Measurements from ENCODE around the gene TMEM237. TPM values are rescaled to one million over a fixed set of nuclear protein-coding genes. Genes with fewer than 3 reads are reported as not detected.

TMEM237 gene
- polyA plus RNA-seq, 1 donor, result 70.4 TPM

DNA sequence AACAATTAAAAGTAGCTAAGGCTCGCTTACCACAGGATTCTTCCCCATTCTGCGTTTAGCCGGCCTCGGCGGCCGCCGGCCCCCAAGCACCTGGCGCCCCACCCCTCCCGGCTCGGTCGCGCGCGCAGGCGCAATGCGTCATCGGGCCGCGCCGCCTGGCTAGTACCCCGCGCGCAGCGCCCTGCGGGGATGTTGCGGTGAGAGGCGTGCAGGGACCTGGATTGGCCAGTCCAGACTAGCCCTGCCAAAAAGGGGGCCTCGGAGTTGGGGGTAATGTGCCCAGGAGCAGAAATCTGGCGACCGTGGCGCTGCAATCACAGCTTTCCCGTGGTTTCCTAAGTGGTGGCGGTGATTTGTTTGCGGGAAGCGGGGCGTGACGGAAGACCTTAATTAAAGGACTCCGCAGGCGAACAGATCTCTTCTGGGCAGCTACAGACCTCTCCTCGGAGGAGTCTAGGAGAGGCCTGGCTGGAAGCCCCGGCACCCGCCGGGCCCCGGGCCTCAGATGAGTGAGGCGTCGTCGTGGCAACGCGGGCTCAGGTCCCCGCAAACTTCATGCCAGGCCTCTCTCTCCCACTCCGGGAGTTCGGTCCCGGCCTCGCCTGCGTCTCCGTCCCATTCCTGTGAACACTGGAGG lies 606 bp downstream of the TMEM237 start:
- DNase-seq, result peak; percentile 85

DNA sequence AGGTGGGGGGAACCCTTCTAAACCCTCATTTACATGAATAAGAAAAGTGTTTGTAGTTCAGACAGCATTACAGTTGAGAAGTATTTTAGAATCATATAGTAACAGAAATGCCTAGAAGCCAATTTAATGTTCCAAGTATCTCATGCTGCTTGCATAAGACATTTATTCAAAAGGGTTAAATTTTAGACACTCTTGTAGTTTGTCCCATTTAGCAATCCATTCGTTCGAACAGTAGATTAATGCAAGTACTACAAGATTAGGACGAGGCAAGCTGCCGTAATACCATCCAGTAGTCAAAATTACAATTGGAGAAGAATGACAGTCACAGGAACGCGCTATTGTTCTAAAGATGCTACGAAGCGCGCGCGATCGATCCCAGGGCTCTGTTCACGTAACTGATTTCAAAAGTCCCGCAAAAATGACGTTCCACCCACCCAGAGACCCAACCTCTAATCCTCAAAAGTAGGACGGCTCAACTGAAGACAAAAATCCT lies 1.2 kb downstream of the TMEM237 start:
- no peak for DNase-seq

DNA sequence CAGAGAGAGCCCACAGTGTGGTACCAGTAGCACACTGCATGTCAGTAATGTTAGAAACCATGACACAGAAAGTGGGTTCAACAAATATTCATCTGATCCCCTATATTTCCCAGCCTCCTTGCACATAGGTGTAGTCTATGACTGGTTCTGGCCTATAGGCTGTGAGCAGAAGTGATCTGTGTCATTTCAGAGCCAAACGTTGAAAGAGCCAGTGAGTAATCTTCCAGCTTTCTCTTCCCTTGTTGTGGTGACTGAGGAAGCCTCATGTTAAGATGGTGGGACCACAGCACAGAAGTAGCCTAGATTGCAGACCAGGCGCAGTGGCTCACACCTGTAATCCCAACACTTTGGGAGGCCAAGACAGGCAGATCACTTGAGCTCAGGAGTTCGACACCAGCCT lies 4.1 kb downstream of the TMEM237 start:
- DNase-seq, result no peak

DNA sequence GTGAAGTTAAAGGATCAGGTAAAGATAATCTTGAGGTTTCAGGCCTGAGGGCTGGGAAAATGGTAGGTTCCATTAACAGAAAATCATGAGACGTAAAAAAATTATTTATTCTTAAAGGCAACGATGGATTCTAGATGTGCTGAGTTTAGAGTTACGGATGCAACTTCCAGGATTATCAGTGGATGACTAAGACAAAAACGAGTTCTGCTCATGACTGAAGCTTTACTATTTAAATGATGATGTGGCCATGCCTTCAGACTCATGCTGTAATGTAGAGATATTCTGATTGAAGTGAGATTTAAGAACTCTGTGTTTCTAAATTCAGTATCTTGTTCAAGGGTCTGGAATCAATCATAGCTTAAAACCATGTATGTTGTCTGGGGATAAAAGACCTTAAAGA lies 5.0 kb downstream of the TMEM237 start:
- DNase-seq, result no peak

DNA sequence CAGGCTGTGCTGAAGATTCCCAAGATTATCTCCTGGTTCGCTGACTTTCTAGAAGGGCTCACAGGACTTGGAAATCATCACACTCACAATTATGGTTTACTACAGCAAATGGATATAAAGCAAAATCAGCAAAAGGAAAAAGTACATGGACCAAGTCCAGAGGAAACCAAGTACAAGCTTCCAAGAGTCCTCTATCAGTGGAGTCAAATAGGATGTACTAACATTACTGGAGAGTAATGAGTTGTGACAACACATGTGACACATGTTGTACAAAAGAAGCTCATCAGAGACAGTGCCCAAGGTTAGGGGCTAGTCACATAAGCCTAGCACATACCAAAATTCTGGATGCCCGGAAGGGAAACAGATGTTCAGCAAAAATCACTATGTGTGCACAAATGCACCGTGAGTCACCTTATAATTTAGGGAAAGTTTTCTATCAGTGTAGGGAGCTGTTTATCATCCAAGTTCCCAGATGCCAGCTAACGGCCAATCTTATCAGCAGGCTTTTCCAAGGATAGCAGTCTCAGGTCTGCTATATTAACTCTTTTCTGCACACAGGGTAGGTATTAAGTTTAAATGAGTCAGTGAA lies 9.5 kb downstream of the TMEM237 start:
- DNase-seq, result no peak

DNA sequence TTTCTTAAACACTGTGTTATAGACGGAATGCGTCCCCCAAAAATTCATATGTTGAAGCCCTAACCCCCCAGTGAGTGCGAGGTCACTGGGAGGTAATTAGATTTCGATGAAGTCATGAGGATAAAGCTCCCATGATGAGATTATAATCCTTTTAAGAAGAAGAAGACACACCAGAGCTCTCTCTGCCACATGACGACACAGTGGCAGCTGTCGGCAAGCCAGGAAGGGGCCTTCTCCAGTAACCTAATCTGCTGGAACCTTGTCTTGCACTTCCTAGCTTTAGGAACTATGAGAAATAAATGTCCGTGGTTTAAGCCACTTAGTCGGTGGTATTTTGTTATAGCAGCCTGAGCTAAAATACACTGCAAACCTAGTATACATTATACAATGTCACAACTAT lies 12.3 kb downstream of the TMEM237 start:
- no peak for DNase-seq

DNA sequence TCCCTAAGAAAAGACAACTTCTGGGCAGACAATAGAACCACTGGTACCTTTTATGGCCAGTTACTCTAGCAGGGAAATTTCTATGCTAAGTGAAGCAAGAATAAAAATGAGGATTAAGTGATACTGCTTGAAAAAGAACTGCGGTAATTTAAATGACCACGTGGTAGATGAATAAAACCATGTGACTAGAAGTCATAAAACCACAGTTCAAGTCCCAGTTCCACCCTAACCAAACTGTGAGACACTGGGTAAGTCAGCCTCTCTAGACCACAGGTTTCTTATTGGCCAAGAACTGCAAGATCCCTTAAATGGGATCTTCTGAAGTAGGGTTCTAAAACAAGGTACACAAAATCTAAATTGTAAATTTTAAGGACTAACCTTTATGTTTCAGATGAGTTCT lies 12.7 kb downstream of the TMEM237 start:
- no peak for DNase-seq

DNA sequence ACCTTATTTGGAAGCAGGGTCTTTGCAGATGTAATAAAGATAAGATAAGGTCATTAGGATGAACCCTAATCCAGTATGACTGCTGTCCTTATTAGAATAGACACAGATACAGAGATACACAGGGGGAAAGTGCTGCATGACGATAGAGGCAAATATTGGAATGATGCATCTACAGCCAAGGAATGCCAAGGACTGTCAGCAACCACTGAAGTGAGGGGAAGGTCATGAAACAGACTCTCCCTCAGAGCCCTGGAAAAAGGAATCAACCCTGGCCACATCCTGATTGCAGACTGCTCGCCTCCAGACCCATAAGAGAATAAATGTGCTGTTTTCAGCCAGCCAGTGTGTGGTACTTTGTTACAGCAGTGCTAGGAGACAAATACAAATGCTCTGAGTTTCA lies 14.8 kb downstream of the TMEM237 start:
- DNase-seq, result no peak

DNA sequence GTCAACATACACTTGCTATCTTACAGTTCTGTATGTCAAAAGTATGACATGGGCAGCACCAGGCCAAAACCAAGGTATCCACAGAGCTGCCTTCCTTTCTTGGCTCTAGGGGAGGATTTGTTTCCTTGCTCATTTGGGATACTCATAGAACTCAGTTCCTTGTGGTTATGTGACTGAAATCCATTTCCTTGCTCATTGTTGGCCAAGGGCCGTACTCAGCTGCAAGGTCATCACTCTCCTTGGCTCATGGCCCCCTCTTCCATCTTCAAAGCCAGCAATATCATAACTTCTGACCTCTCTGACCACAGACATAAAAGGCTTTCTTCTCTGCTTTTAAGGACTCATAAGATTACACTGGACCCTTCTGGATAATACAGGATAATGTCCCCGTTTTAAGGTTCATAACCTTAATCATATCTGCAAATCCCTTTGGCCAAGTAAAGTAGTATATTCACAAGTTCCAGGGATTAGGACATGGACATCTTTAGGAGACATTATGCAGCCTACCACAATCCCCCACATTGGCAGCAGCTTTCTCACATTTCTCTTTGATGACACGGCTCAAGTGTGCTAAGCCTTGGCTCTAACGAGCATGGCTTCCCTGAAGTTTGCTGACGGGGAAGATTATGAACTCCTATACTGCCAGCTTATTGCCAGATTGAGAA lies 20.9 kb downstream of the TMEM237 start:
- DNase-seq, result no peak

DNA sequence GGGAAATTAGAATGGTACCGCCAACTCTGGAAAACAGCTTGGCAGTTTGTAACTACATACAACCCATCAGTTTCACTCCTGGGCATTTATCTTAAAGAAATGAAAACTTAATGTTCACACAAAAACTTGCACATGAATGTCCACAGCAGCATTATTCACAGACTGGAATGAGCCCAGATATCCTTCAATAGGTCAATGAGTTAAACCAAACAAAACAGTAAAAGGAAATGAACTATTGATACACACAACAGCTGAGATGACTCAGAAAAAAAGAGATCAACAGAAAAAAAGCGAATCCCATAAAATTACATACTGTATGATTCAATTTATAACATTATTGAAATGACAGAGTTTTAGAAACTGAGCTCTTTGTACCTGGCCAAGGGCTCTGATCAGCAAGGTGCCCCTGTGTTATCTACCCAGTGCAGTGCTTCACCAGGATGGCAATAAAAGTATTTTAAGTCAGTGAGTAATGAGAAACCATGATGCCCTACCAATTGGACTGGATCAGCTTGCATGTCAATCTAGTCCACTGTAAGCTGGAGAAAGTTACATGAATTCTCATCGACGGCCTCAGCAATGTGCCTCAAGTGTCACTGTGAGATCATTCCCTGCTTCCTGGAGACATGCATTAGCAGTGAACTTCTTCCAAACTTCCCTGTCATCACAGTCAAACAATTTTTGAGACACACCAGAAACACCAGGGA lies 21.9 kb downstream of the TMEM237 start:
- no peak for DNase-seq

DNA sequence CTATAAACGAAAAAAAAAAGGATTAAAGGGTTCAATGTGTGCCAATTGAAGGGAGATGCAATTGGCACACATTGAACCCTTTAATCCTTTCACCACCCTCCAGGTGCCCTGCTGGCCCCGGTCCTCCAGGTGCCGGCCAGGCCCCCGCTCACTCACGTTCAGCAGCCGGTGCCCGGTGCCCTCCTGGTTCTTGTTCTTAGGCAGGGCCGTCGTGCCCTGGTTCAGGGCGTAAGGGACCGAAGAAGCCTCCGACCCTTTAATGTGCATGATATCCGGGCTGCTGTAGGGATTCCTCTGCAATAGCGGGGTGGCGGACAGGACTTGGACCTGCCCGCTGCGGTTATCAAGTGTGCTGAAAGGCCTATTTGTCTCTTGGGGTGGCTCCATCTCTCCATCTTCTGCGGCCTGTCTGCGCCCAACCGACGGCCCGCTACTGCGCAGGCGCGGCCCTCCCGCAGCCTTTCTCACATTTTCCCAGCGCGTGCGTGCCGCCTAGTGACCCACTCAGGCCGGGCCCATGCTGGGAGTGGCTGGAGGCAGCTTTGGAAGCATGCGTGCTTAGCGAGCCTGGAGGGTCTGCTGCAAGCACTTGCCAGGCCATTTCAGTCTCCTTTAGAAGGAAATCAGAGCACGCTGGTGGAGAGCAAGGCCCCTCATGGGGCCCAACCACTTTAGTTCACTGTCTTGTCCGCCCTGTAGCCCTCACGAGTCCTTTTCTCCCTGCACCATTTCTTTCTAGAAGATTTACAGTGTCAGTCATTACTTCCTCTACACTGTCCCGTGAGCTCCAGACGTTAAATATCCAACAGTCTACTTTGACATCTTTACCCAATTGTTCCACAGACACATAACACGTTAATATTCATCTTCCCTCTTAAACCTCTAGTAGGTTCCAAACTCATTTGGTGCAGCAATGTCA lies 24.3 kb downstream of the TMEM237 start:
- DNase-seq, result peak; percentile 75

DNA sequence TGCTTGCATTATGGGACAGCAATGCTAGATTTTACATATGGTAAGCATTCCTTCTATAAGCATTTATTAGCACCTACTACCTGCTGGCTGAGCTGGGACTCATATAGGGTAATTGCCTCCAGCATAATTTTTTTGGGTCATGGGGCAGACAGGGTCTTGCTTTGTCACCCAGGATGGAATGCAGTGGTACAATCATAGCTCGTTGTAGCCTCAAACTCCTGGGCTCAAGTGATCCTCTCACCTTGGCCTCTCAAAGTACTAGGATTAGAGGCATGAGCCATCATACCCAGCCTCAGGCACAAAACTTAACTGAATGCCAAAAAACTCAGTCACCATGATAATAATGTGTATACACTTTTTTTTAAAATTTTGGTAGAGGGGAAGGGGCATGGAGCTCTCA lies 35.3 kb downstream of the TMEM237 start:
- DNase-seq, result no peak

DNA sequence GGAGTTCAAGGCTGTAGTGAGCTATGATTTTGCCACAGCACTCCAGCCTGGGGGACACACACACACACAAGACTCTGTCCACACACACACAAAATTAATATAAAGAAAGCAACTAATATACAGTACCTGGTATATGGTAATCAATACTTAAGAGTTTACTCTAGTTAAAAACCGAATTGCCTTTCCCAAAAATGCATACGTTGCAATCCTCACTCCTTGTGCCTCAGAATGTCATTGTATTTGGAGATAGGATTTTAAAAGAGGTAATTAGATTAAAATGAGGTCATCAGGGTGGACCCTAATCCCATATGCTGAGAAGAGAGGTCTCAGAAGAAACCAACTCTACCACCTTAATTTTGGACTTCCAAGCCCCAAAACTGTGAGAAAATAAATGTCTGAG lies 35.7 kb downstream of the TMEM237 start:
- DNase-seq, result no peak

DNA sequence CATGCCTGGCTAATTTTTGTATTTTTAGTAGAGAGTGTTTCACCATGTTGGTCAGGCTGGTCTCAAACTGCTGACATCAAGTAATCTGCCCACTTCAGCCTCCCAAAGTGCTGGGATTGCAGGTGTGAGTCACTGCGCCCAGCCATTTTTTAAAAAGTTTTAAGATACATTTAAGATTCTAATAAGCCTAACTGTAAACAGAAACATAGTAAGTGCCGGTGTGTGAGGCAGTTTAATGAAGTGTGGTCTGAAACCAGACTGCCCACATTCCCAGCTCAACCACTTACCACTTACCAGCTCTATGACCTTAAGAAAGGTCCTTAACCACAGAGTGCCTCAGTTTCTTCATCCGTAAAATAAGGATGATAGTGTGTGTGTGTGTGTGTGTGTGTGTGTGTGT lies 42.4 kb downstream of the TMEM237 start:
- no peak for DNase-seq

DNA sequence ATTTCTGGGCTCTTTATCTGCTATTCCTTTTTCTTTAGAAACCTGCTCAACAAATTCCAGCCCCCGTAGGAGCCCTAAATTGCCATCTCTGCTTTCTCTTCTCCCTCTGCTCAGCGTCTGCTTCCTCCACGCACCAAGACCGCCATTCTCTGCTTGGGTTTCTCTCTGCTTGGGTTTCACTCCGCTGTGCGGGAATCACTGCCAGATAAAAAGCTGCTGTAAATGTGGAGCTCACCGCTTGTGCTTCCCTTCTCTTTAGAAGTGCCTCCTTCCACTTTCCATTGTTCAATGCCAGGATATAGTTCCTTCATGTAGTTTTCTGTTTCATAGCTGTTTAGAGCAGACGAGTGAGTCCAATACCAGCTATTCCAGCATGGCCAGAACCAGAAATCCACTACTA lies 45.9 kb downstream of the TMEM237 start:
- DNase-seq, result no peak

DNA sequence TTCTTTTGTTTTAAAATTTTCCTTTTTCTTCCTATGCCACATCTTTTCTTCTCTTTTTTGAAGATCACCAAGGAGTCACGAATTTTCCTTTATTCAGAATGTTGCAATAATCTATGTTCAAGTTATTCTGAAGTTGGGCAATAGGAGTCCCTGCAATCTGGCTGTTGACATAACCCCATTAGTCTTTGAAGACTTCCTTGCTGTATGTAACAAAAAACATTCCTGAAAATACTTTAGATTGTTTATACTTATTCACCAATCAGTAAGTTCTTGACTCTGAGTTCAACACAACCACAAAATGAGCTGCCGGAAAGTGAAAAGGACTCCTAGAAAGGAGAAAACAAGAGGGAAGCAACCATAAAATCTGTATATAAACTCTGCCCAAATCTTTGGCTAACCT lies 62.8 kb downstream of the TMEM237 start:
- DNase-seq, result no peak

DNA sequence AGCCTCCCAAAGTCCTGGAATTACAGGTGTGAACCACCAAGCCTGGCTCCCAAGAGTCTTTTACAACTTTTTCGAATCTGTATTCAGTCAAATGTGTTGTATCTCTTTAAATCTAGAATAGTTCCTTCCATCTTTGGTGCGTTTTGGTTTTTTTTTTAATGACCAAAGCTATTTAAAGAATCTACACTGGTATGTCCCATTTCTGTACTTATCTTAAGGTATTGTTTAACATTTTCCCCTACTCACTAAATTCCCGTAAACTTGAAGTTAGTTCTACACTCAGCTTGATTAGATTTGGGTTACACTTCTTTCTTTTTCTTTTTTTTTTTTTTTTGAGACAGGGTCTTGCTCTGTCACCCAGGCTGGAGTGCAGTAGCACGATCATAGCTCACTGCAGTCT lies 63.8 kb downstream of the TMEM237 start:
- DNase-seq, result no peak

DNA sequence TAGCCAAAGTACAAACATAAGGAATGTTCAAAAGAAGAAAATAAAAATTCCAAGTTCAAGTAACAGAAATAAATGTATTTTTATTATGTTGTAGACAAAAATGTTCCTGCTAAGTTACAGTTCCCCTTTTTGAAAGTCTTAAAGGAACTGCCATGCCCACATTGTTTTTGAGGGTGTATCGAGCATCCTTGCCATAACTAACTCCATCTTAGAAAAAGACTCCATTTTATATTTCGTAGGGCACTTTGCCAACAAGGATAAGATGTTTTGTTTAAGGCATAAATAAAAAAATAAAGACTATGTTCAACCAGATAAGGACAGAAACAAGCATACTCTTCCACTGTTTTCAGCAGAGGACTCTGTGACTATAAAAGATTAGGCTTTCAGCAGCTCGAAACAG lies 67.3 kb downstream of the TMEM237 start:
- no peak for DNase-seq

DNA sequence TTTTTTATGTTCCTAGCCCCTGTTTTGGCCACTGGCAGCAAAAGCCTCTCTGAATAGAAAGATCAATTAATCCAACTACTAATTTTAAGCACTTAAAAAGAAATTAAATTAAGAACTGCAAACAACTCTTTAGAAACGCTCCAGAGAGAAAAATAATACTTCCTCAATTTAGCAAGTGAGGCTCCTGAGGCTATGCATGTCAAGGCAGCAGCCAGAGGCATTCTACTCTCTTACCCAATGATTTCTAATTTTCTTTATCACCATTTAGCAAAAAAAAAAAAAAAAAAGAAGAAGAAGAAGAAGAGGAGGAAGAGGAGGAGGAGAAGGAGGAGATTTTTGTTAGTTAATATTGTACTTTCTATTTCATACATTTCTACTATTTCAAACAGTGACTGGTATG lies 68.5 kb downstream of the TMEM237 start:
- no peak for DNase-seq

DNA sequence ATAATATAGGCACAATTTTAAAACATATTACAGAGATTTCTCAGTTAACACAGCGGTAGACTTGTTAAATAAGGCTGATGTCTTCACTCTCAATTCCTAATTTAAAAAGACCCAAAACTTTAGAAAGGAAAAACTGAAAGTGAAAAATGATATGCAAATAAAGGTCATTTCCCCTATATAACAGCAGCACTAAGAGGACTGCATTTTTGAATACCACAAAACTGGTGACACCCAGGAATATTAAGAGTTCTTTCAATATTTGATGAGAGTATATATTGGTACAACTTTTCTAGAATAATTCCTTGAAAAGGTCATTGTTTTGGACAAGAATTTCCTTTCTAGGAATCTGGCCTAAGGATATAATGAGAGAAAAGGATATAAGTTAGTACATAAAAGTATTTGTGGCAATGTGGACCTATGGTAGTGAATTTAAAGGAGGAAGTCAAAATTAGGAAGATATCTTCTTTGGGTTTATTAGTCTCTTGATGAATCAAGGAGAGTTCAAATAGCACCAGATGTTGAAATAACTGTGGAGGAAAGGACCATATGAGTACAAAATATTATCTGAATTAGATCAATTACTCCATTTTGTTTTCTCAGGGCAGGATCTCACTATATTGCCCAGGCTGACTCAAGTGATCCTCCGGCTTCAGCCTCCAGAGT lies 70.3 kb downstream of the TMEM237 start:
- DNase-seq, result no peak

Measured in left kidney (tissue), 2 donors.